ENCODE measurements around the gene ENDOG.
A peak's percentile ranks its signal among the peaks of the same experiment; 100 is the strongest.
"Not testable (repeated sequence)": the region's sequence is repeated elsewhere in the genome, so short reads cannot be mapped to it uniquely, and the experiment has no call there.

The ENDOG gene

DNA sequence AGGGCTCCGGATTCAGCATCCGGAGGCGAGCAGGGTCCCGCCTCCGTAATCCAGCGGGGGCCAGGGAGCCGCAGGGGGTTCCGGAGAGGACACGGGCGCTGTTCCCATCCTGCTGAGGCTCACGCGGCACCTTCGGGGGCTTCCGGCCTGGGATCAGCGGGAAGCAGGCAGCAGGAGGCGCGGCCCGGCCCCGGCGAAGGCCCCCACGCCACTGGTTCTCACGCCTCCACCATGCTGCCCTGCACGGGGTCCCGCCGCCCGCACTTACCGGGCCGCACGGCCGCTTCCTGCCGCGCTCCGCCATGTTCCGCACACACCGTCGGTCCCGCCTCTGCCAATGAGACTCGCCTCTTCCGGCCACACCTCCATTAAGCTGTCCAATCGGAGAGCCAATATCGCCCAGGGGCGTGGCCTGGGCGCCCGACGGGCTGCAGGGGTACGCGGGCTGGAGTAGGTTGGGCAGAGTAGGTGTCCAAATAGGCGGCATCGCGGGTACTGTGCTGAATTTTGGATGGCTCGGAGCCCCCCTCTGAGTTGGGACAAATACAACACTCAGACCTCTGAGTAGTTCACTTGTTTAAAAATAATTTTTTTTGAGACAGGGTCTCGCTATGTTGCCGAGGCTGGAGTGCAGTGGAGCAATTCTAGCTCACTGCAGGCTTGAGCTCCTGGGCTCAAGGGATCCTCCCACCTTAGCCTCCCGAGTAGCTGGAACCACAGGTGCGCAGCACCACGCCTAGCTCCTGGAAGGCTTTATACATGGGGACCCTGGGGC lies 11.4 kb downstream of the ENDOG start, which contains the start of gene SPOUT1:
SPOUT1 (minus strand) TSS at position 318 of the 775 bp plus-strand sequence; CDS start at position 304, 14 bp downstream.
- peak; percentile 96 for DNase-seq

DNA sequence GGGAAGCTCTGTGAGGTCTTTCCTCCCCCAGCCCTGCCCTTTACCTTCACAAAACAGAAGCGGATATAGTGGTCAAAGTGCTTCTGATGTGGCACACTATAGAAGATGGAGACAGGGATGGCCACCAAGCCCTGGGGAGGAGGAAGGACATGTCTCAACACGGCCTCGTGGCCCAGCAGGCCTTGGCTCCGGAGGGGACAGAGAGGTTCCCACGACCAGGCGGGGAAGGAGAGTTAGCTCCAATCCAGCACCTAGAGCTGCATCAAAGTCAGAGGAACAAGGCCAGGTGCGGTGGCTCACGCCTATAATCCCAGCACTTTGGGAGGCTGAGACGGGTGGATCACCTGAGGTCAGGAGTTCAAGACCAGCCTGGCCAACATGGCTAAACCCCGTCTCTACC lies 15.4 kb downstream of the ENDOG start:
- DNase-seq = no peak

GRCh38 chr9:128835246-128836210 lies 17.2 kb downstream of the ENDOG start:
- DNase-seq = no peak

DNA sequence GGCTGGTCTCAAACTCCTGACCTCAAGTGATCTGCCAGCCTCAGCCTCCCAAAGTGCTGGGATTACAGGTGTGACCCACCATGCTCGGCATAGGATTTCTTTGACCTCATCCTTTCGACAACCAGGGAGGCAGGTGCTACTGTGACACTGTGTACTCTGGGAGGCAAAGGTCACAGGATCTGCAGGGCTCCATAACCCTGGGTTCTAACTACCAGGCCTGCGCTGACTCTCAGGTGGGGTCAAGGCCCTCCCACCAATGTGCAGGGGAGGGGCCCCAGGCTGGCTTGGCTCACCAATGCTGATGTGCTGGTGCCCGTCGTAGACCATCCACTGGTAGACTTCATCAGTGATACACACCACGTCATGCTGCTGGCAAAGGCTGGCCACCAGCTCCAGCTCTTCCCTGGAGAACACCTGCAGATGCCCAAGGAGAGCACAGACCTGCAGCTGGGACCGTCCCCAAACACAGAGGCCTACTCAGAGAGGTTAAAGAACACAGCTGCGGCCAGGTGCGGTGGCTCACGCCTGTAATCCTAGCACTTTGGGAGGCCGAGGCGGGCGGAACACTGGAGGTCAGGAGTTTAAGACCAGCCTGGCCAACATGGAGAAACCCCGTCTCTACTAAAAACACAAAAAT lies 18.3 kb downstream of the ENDOG start:
- DNase-seq = no peak

DNA sequence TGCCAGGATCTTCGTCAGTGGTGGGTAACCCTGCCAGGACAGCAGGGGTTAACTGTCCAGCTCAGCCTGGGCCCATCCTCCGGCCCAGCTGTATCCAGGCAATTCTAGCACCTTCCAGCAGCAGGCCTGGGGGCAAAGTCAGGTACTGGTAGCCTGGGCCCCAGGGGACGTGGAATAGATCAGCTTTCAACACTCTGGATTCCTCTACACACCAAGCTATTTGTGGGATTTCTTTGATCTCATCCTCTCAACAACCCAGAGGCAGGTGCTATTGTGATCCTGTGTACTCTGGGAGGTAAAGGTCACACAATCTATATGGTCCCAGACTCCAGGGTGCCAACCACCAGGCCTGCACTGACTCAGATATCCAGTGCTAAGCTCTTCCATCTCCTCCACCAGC lies 20.0 kb downstream of the ENDOG start:
- no peak for DNase-seq

GRCh38 chr9:128840524-128840923 lies 22.2 kb downstream of the ENDOG start:
- no peak for DNase-seq

DNA sequence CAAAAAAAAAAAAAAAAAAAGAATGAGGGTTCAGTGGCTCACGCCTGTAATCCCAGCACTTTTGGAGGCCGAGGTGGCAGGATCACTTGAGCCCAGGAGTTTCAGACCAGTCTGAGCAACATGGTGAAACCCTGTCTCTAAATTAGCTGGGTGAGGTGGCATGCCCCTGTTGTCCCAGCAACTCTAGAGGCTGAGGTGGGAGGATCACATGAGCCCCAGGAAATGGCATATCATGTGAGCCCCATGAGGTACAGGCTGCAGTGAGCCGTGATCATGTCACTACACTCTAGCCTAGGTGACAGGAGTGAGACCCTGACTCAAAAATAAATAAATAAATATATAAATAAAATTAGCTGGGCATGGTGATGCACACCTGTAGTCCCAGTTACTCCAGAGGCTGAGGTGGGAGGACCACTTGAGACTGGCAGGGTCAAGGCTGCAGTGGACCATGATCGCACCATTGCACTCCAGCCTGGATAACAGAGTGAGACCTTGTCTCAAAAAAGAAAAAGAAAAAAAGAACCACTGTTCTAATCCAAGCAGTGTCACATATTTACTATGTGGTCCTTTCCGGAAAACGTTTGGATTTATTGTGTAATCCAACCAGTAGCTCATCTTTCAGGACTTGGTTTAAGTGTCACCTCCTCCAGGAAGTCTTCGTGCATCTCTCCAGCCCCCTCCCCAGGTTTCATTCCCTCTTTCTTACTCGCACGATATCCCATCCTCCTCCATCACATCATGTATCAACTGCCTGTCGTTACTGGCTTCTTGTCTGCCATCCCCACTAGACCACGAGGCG lies 23.6 kb downstream of the ENDOG start:
- no peak for DNase-seq

DNA sequence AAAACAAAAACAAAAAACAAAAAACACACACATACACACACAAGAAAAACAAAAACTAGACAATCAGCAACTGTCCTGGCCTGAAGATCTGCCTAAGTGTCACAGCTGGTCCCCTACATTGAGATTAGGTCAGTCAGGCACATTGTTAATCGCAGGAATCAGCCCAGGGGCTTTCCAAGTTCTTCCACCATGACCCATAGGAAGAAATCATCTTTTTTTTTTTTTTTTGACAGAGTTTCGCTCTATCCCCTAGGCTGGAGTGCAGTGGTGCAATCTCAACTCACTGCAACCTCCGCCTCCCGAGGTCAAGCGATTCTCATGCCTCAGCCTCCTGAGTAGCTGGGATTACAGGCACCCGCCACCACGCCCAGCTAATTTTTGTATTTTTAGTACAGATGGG lies 24.9 kb downstream of the ENDOG start:
- not testable (repeated sequence) for DNase-seq

- peak; percentile 94 for DNase-seq
These were observed 27.1 kb downstream of the ENDOG start for GRCh38 chr9:128845186-128845931.

DNA sequence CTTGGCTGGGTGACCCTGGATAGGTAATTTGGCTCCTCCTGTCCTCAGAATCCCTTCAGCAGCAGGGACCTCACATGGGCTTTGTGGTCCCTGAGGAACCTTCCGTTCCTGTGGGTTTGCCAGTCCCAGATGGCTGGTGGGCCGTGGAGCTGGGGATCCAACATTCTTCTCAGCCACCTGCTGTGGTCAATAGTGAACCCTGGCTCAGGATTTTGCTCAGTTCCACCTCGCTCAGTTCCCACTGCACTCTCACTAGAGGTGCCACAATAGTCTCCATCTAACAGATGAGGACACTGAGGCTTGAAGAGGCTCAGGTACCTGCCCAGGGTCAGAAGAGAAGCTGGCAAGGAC lies 28.4 kb downstream of the ENDOG start:
- no peak for DNase-seq

- no peak for DNase-seq
These were observed 29.5 kb downstream of the ENDOG start for GRCh38 chr9:128847803-128848202.

DNA sequence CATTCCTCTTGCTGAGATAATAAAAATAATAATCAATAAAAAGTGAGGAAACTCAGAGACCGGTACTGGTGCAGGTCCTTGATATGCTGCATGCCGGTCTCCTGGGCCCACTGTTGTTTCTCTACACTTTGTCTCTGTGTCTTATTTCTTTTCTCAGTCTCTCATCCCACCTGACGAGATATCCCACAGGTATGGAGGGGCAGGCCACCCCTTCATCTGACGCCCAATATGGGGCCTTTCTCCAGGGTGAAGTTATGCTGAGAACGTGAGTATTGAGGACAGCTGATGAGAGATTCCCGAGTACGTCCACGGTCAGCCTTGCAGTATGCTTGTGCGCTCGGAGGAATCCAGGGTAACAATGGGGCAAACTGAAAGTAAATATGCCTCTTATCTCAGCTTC lies 32.7 kb downstream of the ENDOG start:
- not testable (repeated sequence) for DNase-seq

GRCh38 chr9:128851779-128852600 lies 33.7 kb downstream of the ENDOG start:
- peak; percentile 35 for DNase-seq

GRCh38 chr9:128852646-128853045 lies 34.3 kb downstream of the ENDOG start:
- not testable (repeated sequence) for DNase-seq

DNA sequence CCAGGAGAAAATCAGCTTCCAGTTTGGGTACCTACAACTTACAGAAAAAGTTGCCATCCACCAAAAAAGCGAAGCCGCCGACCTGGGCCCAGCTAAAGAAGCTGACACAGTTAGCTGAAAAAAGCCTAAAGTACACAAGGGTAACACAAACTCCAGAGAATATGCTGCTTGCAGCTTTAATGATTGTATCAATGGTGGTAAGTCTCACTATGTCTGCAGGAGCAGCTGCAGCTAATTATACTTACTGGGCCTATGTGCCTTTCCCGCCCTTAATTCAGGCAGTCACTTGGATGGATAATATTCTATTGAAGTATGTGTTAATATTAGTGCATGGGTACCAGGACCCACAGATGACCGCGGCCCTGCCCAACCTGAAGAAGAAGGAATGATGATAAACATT lies 36.2 kb downstream of the ENDOG start:
- not testable (repeated sequence) for DNase-seq

DNA sequence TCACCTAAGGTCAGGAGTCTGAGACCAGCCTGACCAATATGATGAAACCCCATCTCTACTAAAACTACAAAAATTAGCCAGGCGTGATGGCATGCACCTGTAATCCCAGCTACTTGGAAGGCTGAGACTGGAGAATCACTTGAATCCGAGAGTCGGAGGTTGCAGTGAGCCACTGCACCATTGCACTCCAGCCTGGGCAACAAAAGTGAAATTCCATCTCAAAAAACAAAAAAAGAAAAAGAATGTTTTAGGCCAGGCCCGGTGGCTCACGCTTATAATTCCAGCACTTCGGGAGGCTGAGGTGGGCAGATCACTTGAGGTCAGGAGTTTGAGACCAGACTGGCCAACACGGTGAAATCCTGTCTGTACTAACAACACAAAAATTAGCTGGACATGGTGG lies 40.2 kb downstream of the ENDOG start:
- DNase-seq = not testable (repeated sequence)

- DNase-seq = no peak
These were observed 42.6 kb downstream of the ENDOG start for GRCh38 chr9:128860937-128861336.

- no peak for DNase-seq
These were observed 43.2 kb downstream of the ENDOG start for GRCh38 chr9:128861501-128861900.

DNA sequence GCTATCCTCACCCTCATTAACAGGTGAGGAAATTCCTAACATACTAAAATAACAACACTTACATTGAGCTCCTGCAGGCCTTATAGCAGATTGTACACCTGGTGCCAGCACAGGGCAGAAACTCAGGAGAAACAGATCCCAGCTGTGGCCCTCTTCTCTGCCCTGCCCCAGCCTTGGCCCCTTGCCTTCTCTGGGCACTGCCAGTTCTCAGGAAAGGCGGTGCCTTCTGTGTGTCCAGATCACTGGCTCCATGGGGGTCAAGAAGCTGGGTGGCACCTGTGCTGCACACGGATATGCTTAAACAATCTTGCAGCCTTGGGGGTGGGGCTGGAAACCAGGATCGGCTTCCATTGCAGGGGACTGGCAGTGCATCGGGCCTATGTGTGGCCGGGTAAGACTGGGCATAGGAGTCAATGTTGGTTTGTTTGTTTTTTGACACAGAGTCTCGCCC lies 44.1 kb downstream of the ENDOG start:
- no peak for DNase-seq

GRCh38 chr9:128863647-128864046 lies 45.3 kb downstream of the ENDOG start:
- no peak for DNase-seq

Data from NCI-H2171 (cell line).